HG03025 (cell line): ENCODE measurements around the gene MEIS3.
"Not testable (repeated sequence)": the region's sequence is repeated elsewhere in the genome, so short reads cannot be mapped to it uniquely, and the experiment has no call there.

Experiments
- ATAC-seq: cut with Tn5 transposase; IDR thresholded peaks from one replicate; pipeline ENCODE4 v1.9.1; 2021; ENCODE audit warnings: mild to moderate bottlenecking, moderate library complexity; ENCODE audit not compliant: unreplicated experiment, low FRiP score

MEIS3 gene

DNA sequence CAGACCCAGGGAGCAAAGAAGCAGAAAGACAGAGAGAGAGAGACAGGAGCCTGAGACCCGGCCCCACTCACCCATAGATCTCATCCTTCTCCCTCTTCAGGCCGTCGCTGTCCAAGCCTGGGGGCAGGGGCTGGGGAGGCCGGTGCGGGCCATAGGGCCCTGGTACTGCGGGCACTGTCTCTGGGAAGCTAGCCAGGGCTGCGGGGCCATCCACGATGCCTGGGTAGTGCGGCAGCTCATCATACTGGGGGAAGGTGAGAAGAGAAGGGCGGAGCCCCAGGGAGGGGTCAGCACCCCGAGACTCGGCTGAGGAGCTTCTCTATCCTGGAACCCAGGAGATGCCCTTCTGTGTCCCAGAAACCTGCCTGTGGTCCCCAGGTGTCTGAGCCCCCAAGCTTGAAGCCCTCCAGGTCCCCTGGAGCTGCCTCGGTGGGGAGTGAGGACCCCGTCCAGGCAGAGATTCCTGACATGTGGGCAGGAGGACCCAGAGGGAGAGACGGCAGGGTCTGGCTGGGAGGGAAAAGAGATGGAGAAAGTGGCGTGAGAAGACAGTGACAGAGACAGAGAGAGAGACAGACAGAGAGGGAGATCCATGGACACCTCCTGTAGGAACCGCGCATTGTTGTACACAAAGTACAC lies 2.1 kb downstream of the MEIS3 start:
- ATAC-seq = no peak

DNA sequence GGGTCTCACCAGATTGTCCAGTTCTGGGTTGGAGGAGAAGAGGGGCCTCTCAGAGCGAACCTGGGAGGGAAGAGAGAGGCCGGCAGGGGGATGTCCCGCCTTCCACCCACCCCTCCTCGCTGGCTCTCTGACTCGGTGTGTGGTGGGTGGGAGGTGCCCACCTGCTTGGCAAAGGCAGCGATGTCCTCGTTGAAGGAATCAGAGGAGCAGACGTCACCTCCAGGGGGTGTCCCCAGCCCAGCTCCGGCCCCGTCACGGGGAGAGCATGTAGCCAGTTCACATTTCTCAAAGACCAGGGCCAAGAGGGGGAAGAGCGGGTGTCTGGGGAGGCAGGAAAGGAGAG lies 2.7 kb downstream of the MEIS3 start:
- ATAC-seq = no peak

- ATAC-seq = no peak
Measured at GRCh38 chr19:47415953-47416642, 3.2 kb downstream of the MEIS3 start.

DNA sequence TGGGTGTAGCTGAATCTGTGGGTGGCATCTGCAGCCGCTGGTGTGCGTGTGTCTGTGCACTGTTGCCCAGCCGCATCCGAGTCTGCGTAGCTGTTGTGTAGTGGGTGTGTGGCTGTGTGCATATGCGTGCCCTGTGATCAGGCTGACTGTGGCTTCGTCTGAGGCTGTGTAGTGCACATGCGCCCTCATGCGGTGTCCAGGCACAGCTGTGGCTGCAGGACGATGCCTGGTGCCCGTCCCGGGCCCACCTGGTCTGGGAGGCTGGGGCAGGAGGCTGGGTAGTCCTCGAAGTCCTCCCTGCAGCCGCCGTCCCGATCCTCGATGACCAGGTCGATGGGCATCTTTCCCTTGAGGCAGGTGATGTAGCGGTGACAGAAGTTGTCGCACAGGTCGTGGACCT lies 4.9 kb downstream of the MEIS3 start:
- ATAC-seq = no peak

DNA sequence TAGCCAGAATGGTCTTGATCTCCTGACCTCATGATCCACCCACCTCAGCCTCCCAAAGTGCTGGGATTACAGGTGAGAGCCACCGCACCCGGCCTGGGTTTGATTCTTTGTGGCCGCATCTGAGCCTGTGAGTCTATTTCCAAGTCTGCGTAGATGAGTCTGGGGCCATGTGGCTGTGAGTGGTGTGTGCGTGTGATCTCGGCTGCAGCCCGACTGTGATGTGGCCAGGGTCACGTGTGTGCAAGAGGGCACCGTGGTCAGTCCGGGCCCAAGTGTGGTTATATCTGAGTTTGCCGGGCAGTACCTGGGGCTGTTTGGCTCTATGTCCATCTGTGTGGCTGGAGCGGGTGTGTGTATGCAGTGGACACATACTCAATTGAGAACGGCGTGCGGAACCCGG lies 5.4 kb downstream of the MEIS3 start:
- ATAC-seq = no peak

GRCh38 chr19:47411696-47412095 lies 7.6 kb downstream of the MEIS3 start:
- ATAC-seq = not testable (repeated sequence)

- ATAC-seq = no peak
Measured at GRCh38 chr19:47411101-47411500, 8.2 kb downstream of the MEIS3 start.

DNA sequence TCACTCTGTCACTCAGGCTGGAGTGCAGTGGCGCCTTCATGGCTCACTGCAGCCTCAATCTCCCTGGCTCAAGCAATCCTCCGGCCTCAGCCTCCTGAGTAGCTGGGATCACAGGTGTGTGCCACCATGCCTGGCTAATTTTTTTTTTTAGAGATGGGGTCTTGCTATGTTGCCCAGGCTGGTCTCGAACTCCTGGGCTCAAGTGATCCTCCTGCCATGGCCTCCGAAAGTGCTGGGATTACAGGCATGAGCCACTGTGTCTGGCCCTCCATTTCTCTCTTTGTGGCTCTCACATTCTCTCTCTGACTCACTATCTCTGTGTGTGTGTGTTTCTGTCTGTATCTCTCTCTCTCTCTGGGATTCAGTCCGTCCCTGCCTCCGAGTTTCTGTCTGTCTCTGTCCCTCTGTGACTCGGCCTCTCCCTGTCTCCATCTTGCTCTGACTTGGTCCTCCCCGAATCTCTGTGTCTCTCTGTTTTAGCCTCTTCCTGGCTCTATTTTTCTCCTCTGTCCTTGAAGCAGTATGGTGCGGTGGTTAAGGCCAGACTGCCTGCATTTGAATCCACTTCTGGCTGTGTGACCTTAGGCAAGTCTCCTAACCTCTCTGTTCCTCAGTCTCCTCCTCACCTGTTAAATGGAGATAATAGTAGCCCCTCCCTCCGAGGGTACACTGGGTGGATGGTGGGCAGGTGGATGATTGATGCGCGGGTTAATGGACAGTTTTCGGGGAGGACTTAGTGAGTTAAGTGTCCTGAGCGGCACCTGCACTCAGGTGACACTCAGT lies 11.0 kb downstream of the MEIS3 start:
- ATAC-seq = no peak

DNA sequence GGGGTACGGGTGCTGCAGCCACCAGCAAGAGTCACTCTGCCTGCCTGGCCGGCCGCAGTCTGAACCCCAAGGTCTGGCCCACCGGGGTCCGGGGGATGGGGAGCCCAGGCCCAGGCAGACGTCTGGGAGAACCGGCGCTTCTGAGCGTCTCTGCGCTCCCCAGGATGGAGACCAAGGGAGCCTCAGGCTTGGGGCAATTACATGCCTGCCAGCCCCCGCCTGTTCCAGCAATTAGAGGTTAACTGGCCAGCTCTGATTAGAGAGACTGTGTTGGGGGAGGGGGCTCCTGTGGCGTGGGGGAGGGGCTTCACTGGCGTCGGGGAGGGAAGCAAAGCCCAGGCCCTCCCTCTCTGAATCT lies 11.9 kb downstream of the MEIS3 start:
- no peak for ATAC-seq

- no peak for ATAC-seq
Measured at GRCh38 chr19:47406711-47407416, 12.5 kb downstream of the MEIS3 start.

DNA sequence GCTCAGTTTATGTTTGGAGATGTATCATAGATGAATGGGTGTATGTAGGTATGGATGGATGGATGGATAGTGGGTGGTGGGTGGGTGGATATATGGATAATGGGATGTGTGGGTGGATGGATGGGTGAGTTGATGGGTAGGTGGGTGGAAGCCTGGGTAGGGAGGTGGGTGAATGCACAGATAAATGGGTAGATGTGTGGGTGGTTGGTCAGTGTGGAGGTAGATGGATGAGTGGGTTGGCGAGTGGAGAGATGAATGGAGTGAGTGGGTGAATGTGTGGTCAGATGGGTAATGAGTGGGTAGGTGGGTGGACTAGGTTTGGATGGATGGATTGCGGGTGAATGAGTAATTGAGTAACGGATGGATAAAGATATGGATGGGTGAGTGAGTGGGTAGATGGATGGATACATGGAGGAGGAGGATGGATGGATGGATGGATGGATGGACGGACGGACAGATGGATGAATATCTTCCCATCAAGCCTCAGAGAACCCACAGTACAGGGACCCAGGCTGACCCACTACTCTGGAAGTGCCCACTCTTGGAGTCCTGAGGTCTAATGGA lies 13.4 kb downstream of the MEIS3 start:
- no peak for ATAC-seq

DNA sequence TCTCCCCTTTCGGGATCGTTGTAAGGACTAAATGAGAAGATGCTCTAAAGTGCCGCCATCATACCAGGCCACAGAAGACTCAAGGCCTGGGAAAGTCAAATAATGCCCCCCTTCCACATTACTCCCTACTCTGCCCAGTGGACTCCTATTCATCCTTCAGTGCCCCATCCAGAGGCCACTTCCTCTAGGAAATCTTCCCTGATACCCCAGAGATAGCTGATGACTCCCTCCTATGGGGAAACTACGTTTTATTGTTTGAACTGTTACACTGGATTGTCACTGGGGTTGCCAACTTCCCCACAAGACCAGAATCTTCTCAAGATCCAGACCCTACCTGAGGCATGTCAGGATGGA lies 14.2 kb downstream of the MEIS3 start:
- no peak for ATAC-seq

- no peak for ATAC-seq
Measured at GRCh38 chr19:47404334-47405196, 14.8 kb downstream of the MEIS3 start.

DNA sequence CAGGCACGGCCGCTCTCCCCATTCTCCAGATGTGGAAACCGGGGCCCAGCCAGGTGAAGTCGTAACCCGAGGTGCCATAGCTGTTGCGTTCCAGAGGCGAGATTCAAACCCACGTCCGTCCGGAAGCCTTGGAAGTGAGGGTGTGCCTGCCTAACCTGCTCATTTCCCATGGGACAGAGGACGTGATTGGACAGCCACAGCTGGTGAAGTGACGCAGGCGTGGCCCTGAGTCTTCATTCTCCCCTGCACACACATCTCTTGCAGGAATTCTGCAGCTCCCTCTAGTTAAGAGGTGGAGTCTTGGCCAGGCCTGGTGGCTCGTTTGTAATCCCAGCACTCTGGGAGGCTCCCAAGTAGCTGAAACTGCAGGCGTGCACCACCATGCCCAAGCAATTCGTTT lies 16.8 kb downstream of the MEIS3 start:
- no peak for ATAC-seq

- ATAC-seq = no peak
Measured at GRCh38 chr19:47398707-47399597, 20.4 kb downstream of the MEIS3 start.

DNA sequence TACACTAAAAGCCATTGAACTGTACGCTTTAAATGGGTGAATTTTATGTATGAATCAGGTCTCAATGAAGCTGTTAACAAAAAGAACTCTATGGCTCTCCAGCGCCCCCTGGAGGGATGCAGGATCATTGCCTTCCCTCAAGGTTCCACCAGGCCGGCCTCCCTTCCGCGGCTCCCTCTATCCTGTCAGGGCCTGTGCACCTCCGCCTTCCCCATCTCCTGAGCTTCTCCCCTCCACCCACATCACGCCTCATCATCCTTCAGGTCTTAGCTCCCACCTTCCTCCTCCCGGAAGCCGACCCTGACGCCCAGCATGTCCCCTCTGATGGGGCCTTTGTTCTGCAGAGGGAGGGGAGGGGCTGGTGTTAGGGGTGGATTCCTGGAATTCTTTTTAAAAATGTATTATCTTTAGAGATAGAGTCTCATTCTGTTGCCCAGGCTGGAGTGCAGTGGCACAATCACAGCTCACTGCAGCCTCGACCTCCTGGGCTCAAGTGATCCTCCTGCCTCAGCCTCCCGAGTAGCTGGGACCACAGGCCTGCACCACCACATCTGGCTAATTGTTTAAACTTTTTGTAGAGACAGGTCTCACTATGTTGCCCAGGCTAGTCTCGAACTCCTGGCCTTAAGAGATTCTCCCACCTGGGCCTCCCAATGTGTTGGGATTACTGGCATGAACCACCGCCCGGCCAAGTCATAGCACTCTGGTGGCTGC lies 27.7 kb downstream of the MEIS3 start:
- no peak for ATAC-seq

DNA sequence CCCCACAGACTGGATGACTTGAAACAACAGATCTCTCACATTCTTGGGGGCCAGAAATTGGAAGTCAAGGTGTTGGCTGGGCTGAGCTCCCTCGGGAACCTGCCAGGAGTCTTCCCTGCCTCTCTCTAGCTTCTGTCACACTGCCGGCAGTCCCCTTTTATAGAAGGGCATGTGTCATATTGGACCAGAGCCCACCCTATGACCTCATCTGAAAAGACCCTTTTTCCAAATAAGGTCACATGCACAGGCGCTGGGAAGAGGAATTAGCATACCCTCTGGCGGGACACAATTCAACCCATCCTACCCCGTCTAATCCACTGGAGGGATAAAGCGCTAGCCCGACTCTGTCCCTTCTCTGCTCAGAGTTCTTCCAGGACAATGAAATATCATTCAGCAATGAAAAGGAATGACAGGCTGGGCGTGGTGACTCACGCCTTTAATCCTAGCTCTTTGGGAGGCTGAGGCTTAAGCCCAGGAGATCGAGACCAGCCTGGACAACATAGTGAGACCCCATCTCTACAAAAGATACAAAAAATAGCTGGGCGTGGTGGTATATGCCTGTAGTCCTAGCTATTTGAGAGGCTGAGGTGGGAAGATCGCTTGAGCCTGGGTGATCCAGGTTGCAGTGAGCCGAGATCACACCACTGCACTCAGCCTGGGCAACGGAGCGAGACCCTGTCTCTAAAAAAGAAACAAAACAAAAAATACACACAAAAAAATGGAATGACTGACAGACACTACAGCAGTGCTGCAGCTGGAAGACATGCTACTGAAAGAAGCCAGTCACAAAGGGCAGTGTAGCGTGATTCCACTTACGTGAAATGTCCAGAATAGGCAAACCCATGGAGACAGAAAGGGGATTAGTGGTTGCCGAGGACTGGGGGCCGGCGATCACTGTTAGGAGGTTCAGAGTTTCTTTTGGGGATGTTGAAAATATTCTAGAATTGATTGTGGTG lies 28.5 kb downstream of the MEIS3 start:
- no peak for ATAC-seq
